Cardiac fibroblast (primary cell): ENCODE data around the gene SP140.

ENCODE experiments used
- DNase-seq, 2 donors: peaks; one replicate each; pipeline versions ENCODE4 v3.0.0 to v3.0.0-alpha.2; 2010; ENCODE audit warnings: low read depth in 2 of 2
- H3K4me3 ChIP-seq, 2 donors: replicated peaks in 1 of 2; 1 replicate in 1 of 2; 2 replicates in 1 of 2; pipeline ENCODE4 v1.5.1; 2011; ENCODE audit warnings: low read depth in 2 of 2, low read length in 2 of 2, mild to moderate bottlenecking in 2 of 2, moderate library complexity in 1 of 2
- TF ChIP-seq, protein P1 (sequence below): IDR thresholded peaks from one replicate; pipeline ENCODE4 v1.5.1; 2011; ENCODE audit warnings: low read depth, mild to moderate bottlenecking, low read length, inconsistent platforms

SP140 gene

DNA sequence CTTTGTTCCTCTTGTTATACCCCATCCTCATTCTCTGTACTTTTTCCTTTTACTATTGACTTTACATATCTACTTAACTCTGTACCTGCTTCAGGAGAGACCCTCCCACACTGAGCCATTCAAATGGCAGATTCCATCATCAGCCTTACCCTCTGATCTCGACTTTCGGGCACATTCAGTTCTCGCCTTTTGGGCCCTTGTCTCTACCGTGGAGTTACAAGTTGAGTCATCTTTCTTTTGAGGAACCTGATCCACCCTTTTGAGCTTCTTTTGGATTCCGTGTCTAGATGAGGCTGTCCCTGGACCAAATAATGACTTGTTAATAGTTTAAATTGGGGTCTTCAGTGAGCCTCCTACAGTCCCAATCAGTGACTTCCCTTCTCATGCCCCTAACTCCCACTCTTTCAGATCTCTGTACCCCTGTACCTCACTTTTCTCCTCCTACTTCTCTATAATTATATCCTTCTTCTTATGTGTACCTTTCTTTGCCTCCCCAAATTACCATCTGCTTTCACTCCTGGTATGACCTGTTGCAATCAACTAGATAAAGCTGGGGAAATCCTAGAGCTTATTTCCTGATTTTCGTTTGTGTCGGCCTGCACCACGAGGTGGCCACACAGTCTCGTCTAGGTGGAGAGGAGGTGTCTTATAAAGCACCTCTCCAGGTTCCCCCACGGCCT is 23.0 kb upstream of the SP140 start:
- TF ChIP-seq, protein P1, sequence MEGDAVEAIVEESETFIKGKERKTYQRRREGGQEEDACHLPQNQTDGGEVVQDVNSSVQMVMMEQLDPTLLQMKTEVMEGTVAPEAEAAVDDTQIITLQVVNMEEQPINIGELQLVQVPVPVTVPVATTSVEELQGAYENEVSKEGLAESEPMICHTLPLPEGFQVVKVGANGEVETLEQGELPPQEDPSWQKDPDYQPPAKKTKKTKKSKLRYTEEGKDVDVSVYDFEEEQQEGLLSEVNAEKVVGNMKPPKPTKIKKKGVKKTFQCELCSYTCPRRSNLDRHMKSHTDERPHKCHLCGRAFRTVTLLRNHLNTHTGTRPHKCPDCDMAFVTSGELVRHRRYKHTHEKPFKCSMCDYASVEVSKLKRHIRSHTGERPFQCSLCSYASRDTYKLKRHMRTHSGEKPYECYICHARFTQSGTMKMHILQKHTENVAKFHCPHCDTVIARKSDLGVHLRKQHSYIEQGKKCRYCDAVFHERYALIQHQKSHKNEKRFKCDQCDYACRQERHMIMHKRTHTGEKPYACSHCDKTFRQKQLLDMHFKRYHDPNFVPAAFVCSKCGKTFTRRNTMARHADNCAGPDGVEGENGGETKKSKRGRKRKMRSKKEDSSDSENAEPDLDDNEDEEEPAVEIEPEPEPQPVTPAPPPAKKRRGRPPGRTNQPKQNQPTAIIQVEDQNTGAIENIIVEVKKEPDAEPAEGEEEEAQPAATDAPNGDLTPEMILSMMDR = no peak
- no peak overlapping the region for H3K4me3 ChIP-seq
- DNase-seq = no peak

DNA sequence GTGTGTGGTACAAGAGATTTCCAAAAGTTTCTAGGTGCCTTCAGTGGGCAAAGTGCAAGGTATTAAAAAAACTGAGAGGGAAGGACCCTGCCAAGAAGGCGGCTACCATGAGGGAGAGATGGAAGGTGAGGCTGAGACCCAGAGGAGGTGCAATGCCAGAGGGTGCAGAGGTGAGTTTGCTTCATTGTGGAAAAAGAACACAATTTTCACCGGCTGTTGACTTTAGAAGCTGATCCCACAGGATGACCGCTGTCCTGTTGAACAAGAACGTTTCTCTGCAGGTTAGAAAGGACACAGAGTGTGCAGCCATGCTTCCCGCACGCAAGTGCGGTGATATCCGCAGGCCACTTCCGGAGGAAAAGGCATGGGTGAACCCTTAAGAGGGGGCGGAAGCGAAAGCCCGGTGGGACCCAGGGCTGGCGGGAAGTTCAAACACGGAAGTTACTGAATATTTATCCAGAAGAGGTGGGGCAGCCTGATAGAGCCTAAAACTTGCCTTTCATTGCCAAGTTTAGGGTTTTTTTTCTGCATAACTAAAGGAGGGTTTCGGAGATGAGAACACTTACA is 22.3 kb upstream of the SP140 start:
- no peak overlapping the region for H3K4me3 ChIP-seq
- DNase-seq = no peak
- TF ChIP-seq, protein P1 = no peak

DNA sequence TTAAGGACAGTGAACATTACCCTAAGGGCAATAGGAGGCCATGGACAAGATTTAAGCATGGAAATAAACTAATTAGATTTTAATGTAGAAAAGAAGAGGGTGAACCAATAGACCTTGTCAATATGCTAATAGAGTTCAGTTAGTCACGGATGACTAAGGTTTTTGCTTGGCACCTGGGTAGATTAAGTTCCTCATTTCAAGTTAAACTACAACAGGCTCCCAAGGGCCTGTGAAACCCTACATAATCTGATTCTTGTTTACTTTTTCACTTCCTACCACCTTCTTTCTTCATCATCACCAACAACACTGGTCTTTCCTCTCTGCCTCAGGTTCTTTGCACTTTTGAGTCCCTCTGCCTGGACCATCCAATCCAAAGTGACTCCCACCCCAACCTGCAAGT is 20.5 kb upstream of the SP140 start:
- no peak for DNase-seq
- TF ChIP-seq, protein P1 = no peak
- no peak overlapping the region for H3K4me3 ChIP-seq

DNA sequence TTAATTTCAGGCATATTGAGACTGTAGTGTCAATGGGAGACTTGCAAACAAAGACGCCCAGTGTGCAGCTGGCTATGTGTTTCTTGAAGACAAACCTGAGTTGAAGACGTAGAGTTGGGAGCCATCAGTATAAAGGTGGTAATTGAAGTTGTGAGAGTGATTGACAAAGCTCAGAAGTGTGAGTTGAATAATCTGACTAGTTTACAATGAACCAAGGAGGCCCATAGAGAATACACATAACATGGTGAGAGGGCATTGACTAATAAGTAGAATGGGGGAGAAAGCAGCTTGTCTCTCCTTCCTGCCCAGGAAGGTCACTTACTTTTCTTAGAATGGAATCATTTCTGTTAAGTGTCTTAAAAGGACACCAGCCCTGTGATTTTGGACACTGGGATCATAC is 19.8 kb upstream of the SP140 start:
- H3K4me3 ChIP-seq = no peak overlapping the region
- no peak for DNase-seq
- TF ChIP-seq, protein P1 = no peak

DNA sequence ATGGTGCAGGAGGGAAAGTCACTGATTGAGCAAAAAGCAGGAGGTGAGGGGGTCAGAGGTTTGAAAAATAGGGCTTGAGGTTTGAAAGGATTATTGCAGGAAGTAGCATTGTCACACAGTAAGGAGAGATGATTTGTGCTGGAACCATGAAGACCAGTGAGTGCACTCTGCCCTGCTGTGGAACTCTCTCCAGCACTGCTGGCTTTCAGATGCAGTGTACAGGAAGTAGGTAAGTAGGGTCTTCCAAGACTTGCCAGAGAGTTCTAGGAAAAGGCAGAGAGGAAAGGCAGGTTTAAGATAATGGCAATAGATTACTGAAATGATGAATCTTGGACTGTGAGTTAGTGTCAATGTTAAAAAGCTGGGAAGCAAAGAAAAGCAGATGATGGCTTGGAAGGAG is 17.0 kb upstream of the SP140 start:
- H3K4me3 ChIP-seq = no peak overlapping the region
- DNase-seq = no peak
- TF ChIP-seq, protein P1 = no peak

DNA sequence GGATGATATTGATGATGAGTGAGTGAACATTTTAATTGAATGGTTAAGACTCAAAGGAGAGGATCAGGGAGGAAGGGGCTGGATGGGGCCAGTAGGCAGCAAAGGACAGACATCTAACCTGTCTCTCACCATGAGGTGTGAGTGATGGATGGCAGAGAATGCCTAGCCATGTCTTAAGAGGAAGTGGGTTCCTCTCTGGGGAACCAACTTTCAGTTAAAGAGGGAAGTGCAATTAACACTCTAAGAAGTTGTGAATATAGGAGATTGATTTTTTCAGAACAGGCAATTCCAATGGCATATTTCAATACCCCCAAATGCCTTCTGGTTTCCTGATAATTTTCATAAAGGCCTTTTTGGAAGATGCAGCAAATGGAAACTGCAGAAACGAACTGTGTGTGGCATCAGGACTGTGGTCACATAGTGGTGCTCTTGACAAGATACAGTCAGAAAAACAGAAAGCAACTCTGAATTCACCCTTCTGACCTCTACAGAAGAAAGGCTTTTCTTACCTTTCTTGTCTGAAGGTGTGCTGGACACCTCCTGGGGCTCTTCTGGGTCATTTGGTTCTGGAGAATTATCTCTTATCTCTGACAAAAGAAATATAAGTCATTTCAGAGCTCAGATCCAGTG is 16.0 kb upstream of the SP140 start:
- TF ChIP-seq, protein P1 = no peak
- no peak overlapping the region for H3K4me3 ChIP-seq
- no peak for DNase-seq
